Liver (tissue), 9 donors: ENCODE measurements around the gene SNRNP70. TPM values are rescaled to one million over a fixed set of nuclear protein-coding genes. Genes with fewer than 3 reads are reported as not detected.

ENCODE experiments used
- DNase-seq: peaks from one replicate; pipeline ENCODE4 v3.0.0-alpha.2; 2017; ENCODE audit warnings: low spot score
- H3K27ac ChIP-seq, 2 donors: one replicate each; pipeline ENCODE4 v1.7.0; 2013; ENCODE audit warnings: inconsistent platforms in 2 of 2, low read length in 2 of 2, control low read depth in 1 of 2, low read depth in 1 of 2, mild to moderate bottlenecking in 1 of 2
- H3K27me3 ChIP-seq, 4 donors: one replicate each; pipeline versions ENCODE4 v1.6.1 to v1.7.0; 2013; ENCODE audit warnings: low read length in 3 of 4, inconsistent platforms in 1 of 4, mild to moderate bottlenecking in 1 of 4, moderate library complexity in 1 of 4; ENCODE audit not compliant: control insufficient read depth in 4 of 4, insufficient read depth in 4 of 4
- H3K36me3 ChIP-seq, 4 donors: one replicate each; pipeline versions ENCODE4 v1.6.1 to v1.7.0; 2013; ENCODE audit warnings: low read length in 3 of 4, mild to moderate bottlenecking in 3 of 4, low read depth in 1 of 4, moderate library complexity in 1 of 4; ENCODE audit not compliant: control insufficient read depth in 4 of 4, insufficient read depth in 3 of 4
- H3K4me1 ChIP-seq, 4 donors: one replicate each; pipeline versions ENCODE4 v1.6.1 to v1.7.0; 2013; ENCODE audit warnings: low read length in 3 of 4, mild to moderate bottlenecking in 3 of 4, moderate library complexity in 1 of 4; ENCODE audit not compliant: control insufficient read depth in 4 of 4, insufficient read depth in 4 of 4
- H3K4me3 ChIP-seq, 3 donors: one replicate each; pipeline versions ENCODE4 v1.6.1 to v1.7.0; 2013; ENCODE audit warnings: low read length in 3 of 3, control low read depth in 1 of 3, low read depth in 1 of 3, mild to moderate bottlenecking in 1 of 3
- H3K9ac ChIP-seq, 2 donors: one replicate each; pipeline ENCODE4 v1.7.0; 2013; ENCODE audit warnings: low read length in 2 of 2, mild to moderate bottlenecking in 2 of 2, moderate library complexity in 2 of 2, control low read depth in 1 of 2, low read depth in 1 of 2
- H3K9me3 ChIP-seq, 4 donors: one replicate each; pipeline versions ENCODE4 v1.6.1 to v1.7.0; 2013; ENCODE audit warnings: low read length in 3 of 4; ENCODE audit not compliant: control insufficient read depth in 4 of 4
- CTCF ChIP-seq: fragments of 150-350 bp; IDR thresholded peaks from 2 replicates; pipeline ENCODE4 v1.5.1; 2017; ENCODE audit warnings: improper control_type of control experiment, low read depth, low read length; ENCODE audit not compliant: missing input control
- EGR1 ChIP-seq, 2 donors: IDR thresholded peaks; 2 replicates each; pipeline ENCODE4 v1.6.1; 2016 to 2018; ENCODE audit warnings: antibody characterized with exemption in 2 of 2, low read depth in 2 of 2
- FOXA1 ChIP-seq: IDR thresholded peaks from 2 replicates; pipeline ENCODE4 v1.6.1; 2016; ENCODE audit warnings: antibody characterized with exemption
- FOXA2 ChIP-seq: IDR thresholded peaks from 2 replicates; pipeline ENCODE4 v1.6.1; 2016; ENCODE audit warnings: antibody characterized with exemption
- GABPA ChIP-seq, 2 donors: IDR thresholded peaks in 1 of 2; conservative IDR thresholded peaks in 1 of 2; 2 replicates each; pipeline ENCODE4 v1.6.1; 2016; ENCODE audit warnings: antibody characterized with exemption in 2 of 2, mild to moderate bottlenecking in 1 of 2, moderate library complexity in 1 of 2
- HNF4A ChIP-seq, 2 donors: conservative IDR thresholded peaks; 2 replicates each; pipeline ENCODE4 v1.6.1; 2016; ENCODE audit warnings: antibody characterized with exemption in 2 of 2, mild to moderate bottlenecking in 2 of 2
- HNF4G ChIP-seq: IDR thresholded peaks from 2 replicates; pipeline ENCODE4 v1.6.1; 2016; ENCODE audit warnings: antibody characterized with exemption
- JUND ChIP-seq, 2 donors: IDR thresholded peaks; 2 replicates each; pipeline ENCODE4 v1.6.1; 2016; ENCODE audit warnings: antibody characterized with exemption in 2 of 2
- NR2F2 ChIP-seq: IDR thresholded peaks from 2 replicates; pipeline ENCODE4 v1.6.1; 2016; ENCODE audit warnings: antibody characterized with exemption
- RAD21 ChIP-seq, 2 donors: IDR thresholded peaks; 2 replicates each; pipeline ENCODE4 v1.6.1; 2016; ENCODE audit warnings: antibody characterized with exemption in 2 of 2, mild to moderate bottlenecking in 2 of 2
- REST ChIP-seq: IDR thresholded peaks from 2 replicates; pipeline ENCODE4 v1.6.1; 2016; ENCODE audit warnings: antibody characterized with exemption, mild to moderate bottlenecking
- RXRA ChIP-seq, 2 donors: IDR thresholded peaks; 2 replicates each; pipeline ENCODE4 v1.6.1; 2017 to 2018; ENCODE audit warnings: antibody characterized with exemption in 2 of 2, mild to moderate bottlenecking in 1 of 2
- SP1 ChIP-seq: IDR thresholded peaks from 2 replicates; pipeline ENCODE4 v1.6.1; 2018; ENCODE audit warnings: antibody characterized with exemption, mild to moderate bottlenecking
- TAF1 ChIP-seq: conservative IDR thresholded peaks from 2 replicates; pipeline ENCODE4 v1.6.1; 2016; ENCODE audit warnings: antibody characterized with exemption, mild to moderate bottlenecking
- YY1 ChIP-seq: IDR thresholded peaks from 2 replicates; pipeline ENCODE4 v1.6.1; 2016; ENCODE audit warnings: antibody characterized with exemption, mild to moderate bottlenecking
- ZBTB33 ChIP-seq: IDR thresholded peaks from 2 replicates; pipeline ENCODE4 v1.6.1; 2016; ENCODE audit warnings: antibody characterized with exemption
- WGBS: extraction: QIAGEN DNeasy Blood & Tissue Kit; methylation state at CpG from one replicate; pipeline ENCODE4 v1.1.7; 2013; 5-methylcytosine and 5-hydroxymethylcytosine counted together
- polyA plus RNA-seq, 2 donors: library from polyadenylated mRNA; stranded (reverse) in 1 of 2; unstranded in 1 of 2; fragments of 200-250 nt in 1 of 2; fragments of >200 nt in 1 of 2; fragmentation: Nextera tagmentation in 1 of 2; extraction: Ambion mirVana in 1 of 2; gene quantifications; one replicate each; pipeline versions ENCODE4 v1.2.1 to v1.2.3, GENCODE V29; 2013 to 2015
- total RNA-seq, 2 donors: library from RNA; depleted of rRNA; stranded (reverse); fragments of >200 nt; gene quantifications; one replicate each; pipeline ENCODE4 v1.2.3, GENCODE V29; 2014
- TF ChIP-seq, protein P1 (sequence below): IDR thresholded peaks from 2 replicates; pipeline ENCODE4 v1.6.1; 2016; ENCODE audit warnings: antibody characterized with exemption
- donor health status: healthy.
- donor health status: healthy.
- donor health status: healthy.
- donor health status: healthy.
- donor health status: healthy.

Gene SNRNP70
- total and polyA plus RNA-seq, 4 donors, result 34.2 to 166 (median 94.8) TPM

GRCh38 chr19:49150944-49151243 lies 65.6 kb downstream of the SNRNP70 start:
- DNase-seq, result peak; percentile 34
- no peak overlapping the region for H3K9ac ChIP-seq
- H3K4me3 ChIP-seq, result peak overlapping the region in 2 of 3 donors; percentile 55 to 89
- no peaks in the 10 kb centered on the region for H3K36me3 ChIP-seq
- no peaks in the 10 kb centered on the region for H3K27me3 ChIP-seq
- no peak for TF ChIP-seq REST
- TF ChIP-seq ZBTB33, result no peak
- TF ChIP-seq HNF4G, result no peak
- no peak for TF ChIP-seq NR2F2
- TF ChIP-seq JUND (IDR thresholded peaks at IDR 0.05), result no peak
- no peak for TF ChIP-seq GABPA (IDR thresholded peaks at IDR 0.05 in 1 of 2, conservative IDR thresholded peaks at IDR 0.05 in 1 of 2)
- TF ChIP-seq RAD21 (IDR thresholded peaks at IDR 0.05), result no peak
- TF ChIP-seq TAF1, result no peak
- no peak for TF ChIP-seq SP1
- no peak for TF ChIP-seq YY1
- TF ChIP-seq, protein P1, sequence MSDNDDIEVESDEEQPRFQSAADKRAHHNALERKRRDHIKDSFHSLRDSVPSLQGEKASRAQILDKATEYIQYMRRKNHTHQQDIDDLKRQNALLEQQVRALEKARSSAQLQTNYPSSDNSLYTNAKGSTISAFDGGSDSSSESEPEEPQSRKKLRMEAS, result no peak
- TF ChIP-seq CTCF, result no peak
- WGBS, result 17% methylated on average over 16 of the region's 16 CpGs
- H3K9me3 ChIP-seq, result no peaks in the 10 kb centered on the region
- H3K4me1 ChIP-seq, result peaks cover 0 to 29% (median 17%) of the 10 kb centered on the region in 4 donors
- H3K27ac ChIP-seq, result peak overlapping the region; percentile 80 to 93

- Histone ChIP-seq H3K4me3 (no peak overlapping the region), H3K9ac (no peak overlapping the region), H3K27ac (peak overlapping the region; percentile 80 to 93), H3K27me3 (no peaks in the 10 kb centered on the region), H3K4me1 (peaks cover 0 to 29% (median 17%) of the 10 kb centered on the region in 4 donors), H3K36me3 (no peaks in the 10 kb centered on the region), H3K9me3 (no peaks in the 10 kb centered on the region)
- WGBS, result 15% methylated on average over 45 of the region's 45 CpGs
- peak; percentile 68 for DNase-seq
- TF ChIP-seq FOXA1 (no peak), HNF4G (no peak), NR2F2 (no peak), YY1 (no peak), TAF1 (no peak), RXRA (IDR thresholded peaks at IDR 0.05) (no peak), HNF4A (conservative IDR thresholded peaks at IDR 0.05) (no peak), EGR1 (IDR thresholded peaks at IDR 0.05; ENCODE audit: low read depth in 2 of 2) (no peak), RAD21 (IDR thresholded peaks at IDR 0.05) (no peak), REST (no peak), FOXA2 (no peak)
Observed at GRCh38 chr19:49151267-49152118, 66.2 kb downstream of the SNRNP70 start.
